Inflammatory macrophage treated with lipopolysaccharide for 1 hour (primary cell): Measurements from ENCODE around the gene INHBB.
A peak's percentile ranks its signal among the peaks of the same experiment; 100 is the strongest.

Source experiments
- DNase-seq, 2 donors: peaks; one replicate each; pipeline ENCODE4 v3.0.0-alpha.2; 2020 to 2022

Gene INHBB

GRCh38 chr2:120343433-120344105, 2.4 kb upstream of the INHBB start:
- peak; percentile 23 to 52 for DNase-seq

- DNase-seq = no peak
Observed at GRCh38 chr2:120344214-120344975, 1.5 kb upstream of the INHBB start.

- no peak for DNase-seq
Observed at GRCh38 chr2:120344976-120345581, 857 bp upstream of the INHBB start.

- DNase-seq = no peak
Observed at GRCh38 chr2:120345608-120346007, 328 bp upstream of the INHBB start.

- DNase-seq = peak in 1 of 2 donors; percentile 17
Observed at GRCh38 chr2:120346667-120347358, 877 bp downstream of the INHBB start.

GRCh38 chr2:120347396-120348060, 1.6 kb downstream of the INHBB start:
- DNase-seq = no peak

GRCh38 chr2:120348134-120348736, 2.3 kb downstream of the INHBB start:
- no peak for DNase-seq

GRCh38 chr2:120348737-120349439, 3.0 kb downstream of the INHBB start:
- DNase-seq = no peak

- no peak for DNase-seq
Observed at GRCh38 chr2:120349440-120349921, 3.5 kb downstream of the INHBB start.

GRCh38 chr2:120350080-120350479, 4.1 kb downstream of the INHBB start:
- DNase-seq = no peak

GRCh38 chr2:120350801-120351320, 4.9 kb downstream of the INHBB start:
- no peak for DNase-seq

GRCh38 chr2:120352696-120353590, 7.0 kb downstream of the INHBB start:
- no peak for DNase-seq

- no peak for DNase-seq
Observed at GRCh38 chr2:120353591-120353898, 7.6 kb downstream of the INHBB start.

- DNase-seq = no peak
Observed at GRCh38 chr2:120353931-120354330, 8.0 kb downstream of the INHBB start.

GRCh38 chr2:120354467-120354866, 8.5 kb downstream of the INHBB start:
- no peak for DNase-seq

GRCh38 chr2:120354935-120355779, 9.2 kb downstream of the INHBB start:
- DNase-seq = no peak

GRCh38 chr2:120355780-120356266, 9.9 kb downstream of the INHBB start:
- no peak for DNase-seq

- DNase-seq = no peak
Observed at GRCh38 chr2:120357768-120358167, 11.8 kb downstream of the INHBB start.
